VCaP (cell line): ENCODE measurements around the gene HAPLN3.

ENCODE experiments used
- H3K27ac ChIP-seq: fragments of 450-650 bp; 2 replicates; pipeline ENCODE4 v1.5.1; 2017
- CTCF ChIP-seq: fragments of 450-650 bp; conservative IDR thresholded peaks from 2 replicates; pipeline ENCODE4 v1.5.1; 2017; ENCODE audit warnings: mild to moderate bottlenecking, moderate library complexity

Gene HAPLN3

GRCh38 chr15:88842156-88842555 lies 53.2 kb downstream of the HAPLN3 start:
- no peak for TF ChIP-seq CTCF
- H3K27ac ChIP-seq, result no peak overlapping the region

- no peak overlapping the region for H3K27ac ChIP-seq
- no peak for TF ChIP-seq CTCF
Measured at GRCh38 chr15:88841236-88841635, 54.1 kb downstream of the HAPLN3 start.

- H3K27ac ChIP-seq, result no peak overlapping the region
- no peak for TF ChIP-seq CTCF
Measured at GRCh38 chr15:88839961-88840360, 55.4 kb downstream of the HAPLN3 start.

GRCh38 chr15:88839146-88839545 lies 56.2 kb downstream of the HAPLN3 start:
- H3K27ac ChIP-seq, result no peak overlapping the region

GRCh38 chr15:88838667-88839066 lies 56.7 kb downstream of the HAPLN3 start:
- no peak for TF ChIP-seq CTCF

More at GRCh38 chr15:88839146-88839545, 56.2 kb downstream of the HAPLN3 start:
- no peak for TF ChIP-seq CTCF

GRCh38 chr15:88835646-88836045 lies 59.7 kb downstream of the HAPLN3 start:
- no peak overlapping the region for H3K27ac ChIP-seq
- no peak for TF ChIP-seq CTCF

More at GRCh38 chr15:88838667-88839066, 56.7 kb downstream of the HAPLN3 start:
- no peak overlapping the region for H3K27ac ChIP-seq

GRCh38 chr15:88835119-88835518 lies 60.2 kb downstream of the HAPLN3 start:
- no peak overlapping the region for H3K27ac ChIP-seq
- no peak for TF ChIP-seq CTCF
